DND-41 (cell line): Measurements from ENCODE around the gene SLC12A8.

Source experiments
- ATAC-seq: fragments of 200-7000 bp; cut with Tn5 transposase; 3 replicates; pipeline ENCODE4 v1.9.1; 2021; ENCODE audit warnings: low read depth; ENCODE audit not compliant: insufficient read depth
- DNase-seq: peaks from one replicate; pipeline ENCODE4 v3.0.0-alpha.2; 2020
- H2AFZ ChIP-seq: 2 replicates; pipeline ENCODE4 v1.6.0; 2012; ENCODE audit warnings: low read depth, low read length
- H3K27ac ChIP-seq: 2 replicates; pipeline ENCODE4 v1.5.1; 2012; ENCODE audit warnings: low read length, inconsistent platforms
- H3K27me3 ChIP-seq: fragments of 200-600 bp; sonication (generic); 2 replicates; pipeline ENCODE4 v1.6.0; 2012; ENCODE audit warnings: low read length, mild to moderate bottlenecking, inconsistent platforms; ENCODE audit not compliant: insufficient read depth, poor library complexity
- H3K36me3 ChIP-seq: 2 replicates; pipeline ENCODE4 v1.5.1; 2012; ENCODE audit warnings: low read length, inconsistent platforms; ENCODE audit not compliant: insufficient read depth
- H3K4me1 ChIP-seq: 2 replicates; pipeline ENCODE4 v1.5.1; 2012; ENCODE audit warnings: mild to moderate bottlenecking, low read length; ENCODE audit not compliant: insufficient read depth
- H3K4me2 ChIP-seq: 2 replicates; pipeline ENCODE4 v1.6.0; 2012; ENCODE audit warnings: mild to moderate bottlenecking, moderate library complexity, low read length, inconsistent platforms; ENCODE audit not compliant: insufficient read depth
- H3K4me3 ChIP-seq, 2 experiments: fragments of 200-600 bp in 1 of 2; shearing (Covaris generic) in 1 of 2; 2 replicates each; pipeline ENCODE4 v1.5.1; 2012 to 2016; ENCODE audit warnings: inconsistent platforms in 2 of 2, low read length in 2 of 2, mild to moderate bottlenecking in 2 of 2, low read depth in 1 of 2, moderate library complexity in 1 of 2
- H3K79me2 ChIP-seq: 2 replicates; pipeline ENCODE4 v1.6.0; 2012; ENCODE audit warnings: low read length, inconsistent platforms; ENCODE audit not compliant: insufficient read depth
- H3K9ac ChIP-seq: 2 replicates; pipeline ENCODE4 v1.6.0; 2012; ENCODE audit warnings: low read depth, mild to moderate bottlenecking, inconsistent platforms, low read length, moderate library complexity
- H3K9me3 ChIP-seq: 2 replicates; pipeline ENCODE4 v1.5.1; 2012; ENCODE audit warnings: low read length, moderate library complexity, mild to moderate bottlenecking, inconsistent platforms; ENCODE audit not compliant: insufficient read depth, severe bottlenecking
- H4K20me1 ChIP-seq: 2 replicates; pipeline ENCODE4 v1.6.0; 2012; ENCODE audit warnings: low read length; ENCODE audit not compliant: insufficient read depth
- EZH2 ChIP-seq: IDR thresholded peaks from 3 replicates; pipeline ENCODE4 v1.6.1; 2012; ENCODE audit warnings: borderline replicate concordance, low read depth, mild to moderate bottlenecking, moderate library complexity, low read length, inconsistent platforms; ENCODE audit not compliant: severe bottlenecking
- TF ChIP-seq, protein P1 (sequence below): IDR thresholded peaks from 2 replicates; pipeline ENCODE4 v1.5.1; 2012; ENCODE audit warnings: borderline replicate concordance, low read length, moderate library complexity, mild to moderate bottlenecking; ENCODE audit not compliant: poor library complexity, severe bottlenecking; ENCODE audit errors: extremely low read depth

Gene SLC12A8

DNA sequence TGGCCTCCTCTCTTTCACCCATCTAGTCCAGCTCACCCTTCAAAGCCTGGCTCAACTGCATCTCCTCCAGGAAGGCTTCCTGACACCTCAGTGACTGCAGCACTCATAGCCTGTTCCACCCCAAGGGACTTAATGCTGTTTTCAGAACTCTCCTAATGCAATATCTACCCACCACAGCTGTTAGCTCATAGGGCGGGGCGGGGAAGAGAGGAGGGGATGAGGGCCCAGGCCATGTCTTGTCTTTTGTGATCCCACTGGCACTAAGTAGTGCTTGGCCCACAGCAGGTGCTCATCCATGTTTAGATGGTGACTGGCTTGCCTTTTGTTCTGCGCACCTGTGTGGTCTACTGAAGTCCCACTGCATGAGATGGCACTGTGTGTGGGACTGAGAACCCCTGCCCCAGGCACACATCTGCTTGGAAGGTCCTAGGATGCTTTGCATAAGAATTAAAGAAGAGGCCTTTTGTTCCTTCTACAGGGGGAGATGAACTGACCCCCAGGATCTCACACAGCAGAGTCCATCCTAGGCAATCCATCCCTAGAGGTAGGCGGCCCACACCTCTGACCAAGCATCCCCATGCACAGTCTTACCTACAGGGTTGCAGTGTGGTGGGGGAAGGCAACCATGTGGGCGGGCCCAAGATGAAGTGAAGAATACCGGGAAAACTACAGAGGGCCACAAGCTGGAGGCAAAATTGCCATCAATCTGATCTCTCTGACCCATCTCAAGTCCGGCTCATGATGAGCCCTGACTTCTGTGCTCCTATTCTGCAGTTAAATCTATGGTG, 23.0 kb downstream of the SLC12A8 start:
- no peak for DNase-seq
- Histone ChIP-seq H2AFZ (no peak overlapping the region), H3K27me3 (no peaks in the 10 kb centered on the region), H3K9ac (no peak overlapping the region), H3K36me3 (no peaks in the 10 kb centered on the region), H3K4me2 (no peak overlapping the region), H3K9me3 (no peaks in the 10 kb centered on the region), H4K20me1 (no peaks in the 10 kb centered on the region; the same call in 1 of the 2 replicates), H3K79me2 (no peaks in the 10 kb centered on the region), H3K27ac (no peak overlapping the region), H3K4me3 (no peak overlapping the region), H3K4me1 (no peaks in the 10 kb centered on the region)
- no peak for ATAC-seq
- no peak for TF ChIP-seq EZH2
- TF ChIP-seq, protein P1, sequence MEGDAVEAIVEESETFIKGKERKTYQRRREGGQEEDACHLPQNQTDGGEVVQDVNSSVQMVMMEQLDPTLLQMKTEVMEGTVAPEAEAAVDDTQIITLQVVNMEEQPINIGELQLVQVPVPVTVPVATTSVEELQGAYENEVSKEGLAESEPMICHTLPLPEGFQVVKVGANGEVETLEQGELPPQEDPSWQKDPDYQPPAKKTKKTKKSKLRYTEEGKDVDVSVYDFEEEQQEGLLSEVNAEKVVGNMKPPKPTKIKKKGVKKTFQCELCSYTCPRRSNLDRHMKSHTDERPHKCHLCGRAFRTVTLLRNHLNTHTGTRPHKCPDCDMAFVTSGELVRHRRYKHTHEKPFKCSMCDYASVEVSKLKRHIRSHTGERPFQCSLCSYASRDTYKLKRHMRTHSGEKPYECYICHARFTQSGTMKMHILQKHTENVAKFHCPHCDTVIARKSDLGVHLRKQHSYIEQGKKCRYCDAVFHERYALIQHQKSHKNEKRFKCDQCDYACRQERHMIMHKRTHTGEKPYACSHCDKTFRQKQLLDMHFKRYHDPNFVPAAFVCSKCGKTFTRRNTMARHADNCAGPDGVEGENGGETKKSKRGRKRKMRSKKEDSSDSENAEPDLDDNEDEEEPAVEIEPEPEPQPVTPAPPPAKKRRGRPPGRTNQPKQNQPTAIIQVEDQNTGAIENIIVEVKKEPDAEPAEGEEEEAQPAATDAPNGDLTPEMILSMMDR = no peak

DNA sequence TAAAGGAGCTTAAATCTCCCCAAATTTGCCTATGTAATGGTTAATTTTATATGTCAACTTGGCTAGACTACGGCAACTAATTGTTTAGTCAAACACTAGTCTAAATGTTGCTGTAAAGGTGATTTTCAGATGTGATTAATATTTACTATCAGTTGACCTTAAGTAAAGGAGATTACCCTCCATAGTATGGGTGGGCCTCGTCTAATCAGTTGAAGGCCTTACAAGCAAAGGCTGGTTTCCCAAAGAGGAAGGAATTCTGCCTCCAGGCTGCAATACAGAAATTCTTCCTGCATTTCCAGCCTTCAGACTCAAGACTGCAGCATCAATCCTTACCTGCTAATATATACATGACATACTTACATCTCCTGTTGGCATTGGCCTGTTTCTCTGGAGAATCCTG, 23.6 kb downstream of the SLC12A8 start:
- DNase-seq = no peak
- Histone ChIP-seq H3K27me3 (no peaks in the 10 kb centered on the region), H3K9me3 (no peaks in the 10 kb centered on the region), H3K4me2 (no peak overlapping the region), H4K20me1 (no peaks in the 10 kb centered on the region; the same call in 1 of the 2 replicates), H3K4me1 (no peaks in the 10 kb centered on the region), H3K36me3 (no peaks in the 10 kb centered on the region), H3K79me2 (no peaks in the 10 kb centered on the region), H2AFZ (no peak overlapping the region), H3K9ac (no peak overlapping the region), H3K27ac (no peak overlapping the region), H3K4me3 (no peak overlapping the region)
- TF ChIP-seq EZH2 = no peak
- TF ChIP-seq, protein P1 = no peak
- ATAC-seq = no peak

DNA sequence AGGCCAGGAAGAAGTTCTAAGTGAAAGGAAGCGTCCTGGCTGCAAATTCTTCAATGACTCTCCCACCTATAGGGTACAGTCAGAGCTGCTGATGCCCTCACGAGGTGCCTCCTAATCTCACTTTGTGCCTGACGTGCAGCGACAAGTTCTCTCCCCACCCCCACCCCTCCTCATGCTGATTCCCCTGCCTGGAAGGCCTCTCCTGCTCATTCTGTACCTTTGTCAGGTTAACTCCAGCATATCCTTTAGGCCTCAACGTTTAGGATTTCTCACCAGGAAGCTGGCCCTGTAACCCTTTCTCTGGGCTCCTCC, 25.0 kb downstream of the SLC12A8 start:
- H3K27me3 ChIP-seq = no peaks in the 10 kb centered on the region
- H4K20me1 ChIP-seq = no peaks in the 10 kb centered on the region; the same call in 1 of the 2 replicates
- H3K9me3 ChIP-seq = no peaks in the 10 kb centered on the region
- no peak overlapping the region for H3K4me3 ChIP-seq
- no peak for DNase-seq
- ATAC-seq = no peak
- no peak overlapping the region for H3K27ac ChIP-seq
- no peak overlapping the region for H3K4me2 ChIP-seq
- H3K36me3 ChIP-seq = no peaks in the 10 kb centered on the region
- no peaks in the 10 kb centered on the region for H3K4me1 ChIP-seq
- TF ChIP-seq, protein P1 = no peak
- TF ChIP-seq EZH2 = no peak
- H3K79me2 ChIP-seq = no peaks in the 10 kb centered on the region
- H2AFZ ChIP-seq = no peak overlapping the region
- no peak overlapping the region for H3K9ac ChIP-seq
